HUES48 (cell line): ENCODE data around the gene APOBEC3H.

ENCODE experiments used
- H3K27ac ChIP-seq: one replicate; pipeline ENCODE4 v1.7.0; 2013; ENCODE audit warnings: low read depth, low read length, inconsistent platforms
- H3K27me3 ChIP-seq: 2 replicates; pipeline ENCODE4 v1.6.1; 2013; ENCODE audit warnings: mild to moderate bottlenecking, low read length; ENCODE audit not compliant: control insufficient read depth, insufficient read depth
- H3K36me3 ChIP-seq: 2 replicates; pipeline ENCODE4 v1.6.1; 2013; ENCODE audit warnings: low read length; ENCODE audit not compliant: control insufficient read depth, insufficient read depth
- H3K4me1 ChIP-seq: 2 replicates; pipeline ENCODE4 v1.6.1; 2013; ENCODE audit warnings: mild to moderate bottlenecking, low read length; ENCODE audit not compliant: control insufficient read depth, insufficient read depth
- H3K4me3 ChIP-seq: 2 replicates; pipeline ENCODE4 v1.5.1; 2013; ENCODE audit warnings: mild to moderate bottlenecking, low read depth, low read length
- H3K9ac ChIP-seq: 2 replicates; pipeline ENCODE4 v1.6.1; 2013; ENCODE audit warnings: mild to moderate bottlenecking, low read depth, low read length, moderate library complexity
- H3K9me3 ChIP-seq: 2 replicates; pipeline ENCODE4 v1.6.1; 2013; ENCODE audit warnings: low read length; ENCODE audit not compliant: control insufficient read depth, insufficient read depth

APOBEC3H gene

GRCh38 chr22:39083212-39084165 is 13.6 kb upstream of the APOBEC3H start:
- no peaks in the 10 kb centered on the region for H3K27me3 ChIP-seq

GRCh38 chr22:39084666-39085065 is 12.4 kb upstream of the APOBEC3H start:
- Histone ChIP-seq H3K36me3 (no peaks in the 10 kb centered on the region), H3K9me3 (no peaks in the 10 kb centered on the region)

More at GRCh38 chr22:39083212-39084165, 13.6 kb upstream of the APOBEC3H start:
- Histone ChIP-seq H3K36me3 (no peaks in the 10 kb centered on the region), H3K4me3 (no peak overlapping the region), H3K9me3 (no peaks in the 10 kb centered on the region), H3K9ac (no peak overlapping the region), H3K27ac (no peak overlapping the region), H3K4me1 (peaks cover 12% of the 10 kb centered on the region)

GRCh38 chr22:39087098-39087497 is 9.9 kb upstream of the APOBEC3H start:
- no peak overlapping the region for H3K4me3 ChIP-seq
- H3K36me3 ChIP-seq: no peaks in the 10 kb centered on the region
- H3K4me1 ChIP-seq: peaks cover 12% of the 10 kb centered on the region
- H3K9ac ChIP-seq: no peak overlapping the region
- H3K9me3 ChIP-seq: no peaks in the 10 kb centered on the region
- no peak overlapping the region for H3K27ac ChIP-seq
- H3K27me3 ChIP-seq: no peaks in the 10 kb centered on the region

More at GRCh38 chr22:39084666-39085065, 12.4 kb upstream of the APOBEC3H start:
- H3K27me3 ChIP-seq: no peaks in the 10 kb centered on the region
- H3K27ac ChIP-seq: no peak overlapping the region
- no peak overlapping the region for H3K4me3 ChIP-seq
- peaks cover 12% of the 10 kb centered on the region for H3K4me1 ChIP-seq
- H3K9ac ChIP-seq: no peak overlapping the region

GRCh38 chr22:39087881-39088684 is 9.0 kb upstream of the APOBEC3H start:
- Histone ChIP-seq H3K36me3 (no peaks in the 10 kb centered on the region), H3K4me1 (peaks cover 12% of the 10 kb centered on the region), H3K9ac (no peak overlapping the region), H3K4me3 (no peak overlapping the region), H3K27ac (no peak overlapping the region), H3K27me3 (no peaks in the 10 kb centered on the region), H3K9me3 (no peaks in the 10 kb centered on the region)

- H3K4me3 ChIP-seq: no peak overlapping the region
- no peaks in the 10 kb centered on the region for H3K27me3 ChIP-seq
- H3K9me3 ChIP-seq: no peaks in the 10 kb centered on the region
- no peak overlapping the region for H3K9ac ChIP-seq
- H3K36me3 ChIP-seq: no peaks in the 10 kb centered on the region
- H3K4me1 ChIP-seq: peaks cover 12% of the 10 kb centered on the region
- no peak overlapping the region for H3K27ac ChIP-seq
Measured at GRCh38 chr22:39088685-39089032, 8.4 kb upstream of the APOBEC3H start.

- Histone ChIP-seq H3K27ac (no peak overlapping the region), H3K9me3 (no peaks in the 10 kb centered on the region), H3K4me3 (no peak overlapping the region), H3K27me3 (no peaks in the 10 kb centered on the region), H3K9ac (no peak overlapping the region), H3K36me3 (no peaks in the 10 kb centered on the region), H3K4me1 (peaks cover 12% of the 10 kb centered on the region)
Measured at GRCh38 chr22:39089928-39090327, 7.1 kb upstream of the APOBEC3H start.

- H3K9me3 ChIP-seq: no peaks in the 10 kb centered on the region
- H3K4me3 ChIP-seq: no peak overlapping the region
- H3K9ac ChIP-seq: no peak overlapping the region
- no peak overlapping the region for H3K27ac ChIP-seq
- no peaks in the 10 kb centered on the region for H3K36me3 ChIP-seq
- H3K4me1 ChIP-seq: peaks cover 12% of the 10 kb centered on the region
- H3K27me3 ChIP-seq: no peaks in the 10 kb centered on the region
Measured at GRCh38 chr22:39090426-39091064, 6.5 kb upstream of the APOBEC3H start.

- no peak overlapping the region for H3K4me3 ChIP-seq
- H3K9me3 ChIP-seq: no peaks in the 10 kb centered on the region
- H3K27ac ChIP-seq: no peak overlapping the region
- no peak overlapping the region for H3K9ac ChIP-seq
- no peaks in the 10 kb centered on the region for H3K36me3 ChIP-seq
- H3K4me1 ChIP-seq: peaks cover 12% of the 10 kb centered on the region
- H3K27me3 ChIP-seq: no peaks in the 10 kb centered on the region
Measured at GRCh38 chr22:39091126-39092081, 5.6 kb upstream of the APOBEC3H start.

- Histone ChIP-seq H3K27ac (no peak overlapping the region), H3K9ac (no peak overlapping the region)
Measured at GRCh38 chr22:39092111-39092862, 4.8 kb upstream of the APOBEC3H start.

More at GRCh38 chr22:39092111-39092862, 4.8 kb upstream of the APOBEC3H start:
- no peaks in the 10 kb centered on the region for H3K9me3 ChIP-seq
- H3K27me3 ChIP-seq: no peaks in the 10 kb centered on the region
- H3K4me3 ChIP-seq: no peak overlapping the region
- no peaks in the 10 kb centered on the region for H3K36me3 ChIP-seq
- peaks cover 14% of the 10 kb centered on the region for H3K4me1 ChIP-seq
